ENCODE measurements around the gene AP2B1. TPM values are rescaled to one million over a fixed set of nuclear protein-coding genes. Genes with fewer than 3 reads are reported as not detected.

AP2B1 gene
- total RNA-seq, 2 experiments from 2014 or later = 166 to 184 TPM

GRCh38 chr17:35614810-35615209, 27.7 kb downstream of the AP2B1 start:
- Mint-ChIP-seq H3K4me1 (no peaks in the 10 kb centered on the region), H3K27me3 (no peaks in the 10 kb centered on the region), H3K36me3 (peaks cover 34% of the 10 kb centered on the region), H3K27ac (no peak overlapping the region), H3K9me3 (ENCODE audit: low read depth) (no peaks in the 10 kb centered on the region), H3K4me3 (no peak overlapping the region)
- no peak for ATAC-seq
- CTCF ChIA-PET = interaction anchor here (0.6 to 4.5 kb wide), 6 partner anchors 28 to 198 kb away, joined by 3 to 55 read pairs (median 4); partner anchors contain the start of gene RASL10B
- DNase-seq = no peak

- Mint-ChIP-seq H3K4me1 (no peaks in the 10 kb centered on the region), H3K4me3 (no peak overlapping the region), H3K27ac (no peak overlapping the region), H3K9me3 (ENCODE audit: low read depth) (no peaks in the 10 kb centered on the region), H3K36me3 (peaks cover 29% of the 10 kb centered on the region), H3K27me3 (no peaks in the 10 kb centered on the region)
- CTCF ChIA-PET = interaction anchor here (0.7 kb wide), 1 partner anchor 304 kb away, joined by 3 read pairs; no protein-coding TSS in a partner anchor
- no peak for DNase-seq
- no peak for ATAC-seq
Measured at GRCh38 chr17:35616536-35616935, 29.4 kb downstream of the AP2B1 start.

DNA sequence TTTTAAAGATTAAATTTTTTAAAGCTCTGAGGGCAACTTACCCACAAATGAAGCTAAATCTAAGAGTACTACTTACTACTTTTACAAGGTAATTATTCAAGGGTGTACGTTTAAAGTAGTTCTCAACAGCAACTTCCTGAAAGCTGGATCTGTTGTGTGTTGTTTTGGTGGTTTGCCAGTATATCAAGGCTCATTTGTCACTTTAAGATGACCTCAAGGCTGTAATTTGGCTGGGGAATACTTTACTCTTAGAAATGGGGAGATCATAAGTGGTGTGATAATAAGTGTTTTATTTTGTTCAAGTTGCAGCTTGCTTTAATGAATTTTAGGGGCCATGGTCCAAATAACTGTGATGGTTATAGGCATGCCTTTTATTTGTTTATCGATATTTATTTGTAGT, 30.4 kb downstream of the AP2B1 start:
- no peaks in the 10 kb centered on the region for H3K9me3 Mint-ChIP-seq (ENCODE audit: low read depth)
- no peaks in the 10 kb centered on the region for H3K27me3 Mint-ChIP-seq
- H3K4me3 Mint-ChIP-seq = no peak overlapping the region
- H3K27ac Mint-ChIP-seq = no peak overlapping the region
- peaks cover 29% of the 10 kb centered on the region for H3K36me3 Mint-ChIP-seq
- DNase-seq (no peak), ATAC-seq (no peak)
- CTCF ChIA-PET = interaction anchor here (0.6 to 1.0 kb wide), 3 partner anchors 147 to 196 kb away, joined by 3 to 4 read pairs (median 3); no protein-coding TSS in a partner anchor
- H3K4me1 Mint-ChIP-seq = no peaks in the 10 kb centered on the region

DNA sequence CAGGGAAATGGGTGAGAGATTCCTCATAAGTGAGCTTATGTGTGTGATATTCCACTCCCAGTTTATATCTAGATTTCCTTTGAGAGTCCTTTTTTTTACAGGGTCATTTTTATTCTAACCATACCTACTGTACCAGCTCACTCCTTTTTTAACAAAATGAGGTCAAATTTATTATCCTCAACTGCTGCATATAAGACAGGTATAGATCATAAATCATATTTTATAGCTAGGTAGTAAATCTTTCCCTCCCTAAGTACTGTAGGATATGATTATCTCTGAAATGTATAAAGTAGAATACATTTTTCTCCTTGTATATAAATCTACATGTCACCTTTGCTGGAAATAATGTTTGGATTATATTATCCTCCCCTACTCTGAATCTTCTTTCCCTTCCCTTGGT, 31.5 kb downstream of the AP2B1 start:
- H3K4me1 Mint-ChIP-seq = peaks cover under 1% of the 10 kb centered on the region
- no peaks in the 10 kb centered on the region for H3K9me3 Mint-ChIP-seq (ENCODE audit: low read depth)
- no peak overlapping the region for H3K27ac Mint-ChIP-seq
- ATAC-seq (no peak), DNase-seq (no peak)
- H3K27me3 Mint-ChIP-seq = no peaks in the 10 kb centered on the region
- peaks cover 25% of the 10 kb centered on the region for H3K36me3 Mint-ChIP-seq
- CTCF ChIA-PET = interaction anchor here (0.6 to 1.8 kb wide), 3 partner anchors 129 to 236 kb away, joined by 3 to 7 read pairs (median 3); no protein-coding TSS in a partner anchor
- no peak overlapping the region for H3K4me3 Mint-ChIP-seq

- H3K27ac Mint-ChIP-seq = no peak overlapping the region
- H3K36me3 Mint-ChIP-seq = peaks cover 27% of the 10 kb centered on the region
- CTCF ChIA-PET = interaction anchor here (2.0 kb wide), 1 partner anchor 8 kb away, joined by 7 read pairs; no protein-coding TSS in a partner anchor
- no peaks in the 10 kb centered on the region for H3K27me3 Mint-ChIP-seq
- H3K9me3 Mint-ChIP-seq (ENCODE audit: low read depth) = no peaks in the 10 kb centered on the region
- no peak for DNase-seq
- no peak overlapping the region for H3K4me3 Mint-ChIP-seq
- ATAC-seq = no peak
- peaks cover 2% of the 10 kb centered on the region for H3K4me1 Mint-ChIP-seq
Measured at GRCh38 chr17:35621768-35622167, 34.6 kb downstream of the AP2B1 start.

GRCh38 chr17:35627417-35627816, 40.3 kb downstream of the AP2B1 start:
- CTCF ChIA-PET = interaction anchor here (1.5 kb wide), 1 partner anchor 14 kb away, joined by 4 read pairs; no protein-coding TSS in a partner anchor
- H3K27me3 Mint-ChIP-seq = no peaks in the 10 kb centered on the region
- DNase-seq = no peak
- H3K4me3 Mint-ChIP-seq = no peak overlapping the region
- ATAC-seq = no peak
- no peaks in the 10 kb centered on the region for H3K9me3 Mint-ChIP-seq (ENCODE audit: low read depth)
- H3K36me3 Mint-ChIP-seq = peaks cover 46% of the 10 kb centered on the region
- H3K4me1 Mint-ChIP-seq = peaks cover 3% of the 10 kb centered on the region
- no peak overlapping the region for H3K27ac Mint-ChIP-seq

GRCh38 chr17:35630530-35631148, 43.5 kb downstream of the AP2B1 start:
- Mint-ChIP-seq H3K27ac (no peak overlapping the region), H3K4me3 (no peak overlapping the region), H3K4me1 (peaks cover 2% of the 10 kb centered on the region), H3K36me3 (peaks cover 36% of the 10 kb centered on the region), H3K9me3 (ENCODE audit: low read depth) (no peaks in the 10 kb centered on the region), H3K27me3 (no peaks in the 10 kb centered on the region)
- no peak for ATAC-seq
- CTCF ChIA-PET = no interaction called here
- DNase-seq = no peak

- H3K27ac Mint-ChIP-seq = no peak overlapping the region
- ATAC-seq = no peak
- no peaks in the 10 kb centered on the region for H3K4me1 Mint-ChIP-seq
- no peaks in the 10 kb centered on the region for H3K9me3 Mint-ChIP-seq (ENCODE audit: low read depth)
- no peak for DNase-seq
- peaks cover 45% of the 10 kb centered on the region for H3K36me3 Mint-ChIP-seq
- CTCF ChIA-PET = no interaction called here
- no peaks in the 10 kb centered on the region for H3K27me3 Mint-ChIP-seq
- no peak overlapping the region for H3K4me3 Mint-ChIP-seq
Measured at GRCh38 chr17:35641032-35641431, 53.9 kb downstream of the AP2B1 start.

DNA sequence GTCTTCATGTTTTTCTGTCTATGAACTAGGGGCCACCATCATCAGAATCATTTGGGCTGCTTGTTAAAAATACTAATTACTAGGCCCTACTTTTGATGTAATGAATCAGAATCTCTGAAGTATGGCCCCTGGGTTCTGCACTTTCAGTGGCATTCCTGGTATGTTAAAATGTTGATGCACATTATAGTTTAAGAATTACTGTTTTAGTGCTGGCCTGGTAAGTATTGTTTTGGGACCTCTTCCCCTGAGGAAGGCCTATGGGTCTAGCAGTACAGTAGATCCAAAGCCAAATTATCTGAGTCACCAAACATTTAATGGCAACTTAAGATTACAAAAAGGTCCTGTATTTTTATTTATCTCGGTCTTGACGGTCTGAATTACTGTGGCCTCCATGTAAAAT, 58.8 kb downstream of the AP2B1 start:
- no peak for ATAC-seq
- Mint-ChIP-seq H3K9me3 (ENCODE audit: low read depth) (no peaks in the 10 kb centered on the region), H3K27me3 (no peaks in the 10 kb centered on the region), H3K4me1 (no peaks in the 10 kb centered on the region), H3K36me3 (peaks cover 37% of the 10 kb centered on the region), H3K27ac (no peak overlapping the region), H3K4me3 (no peak overlapping the region)
- CTCF ChIA-PET = no interaction called here
- no peak for DNase-seq

GRCh38 chr17:35651467-35651866, 64.3 kb downstream of the AP2B1 start:
- Mint-ChIP-seq H3K36me3 (peaks cover 38% of the 10 kb centered on the region), H3K4me1 (no peaks in the 10 kb centered on the region), H3K27ac (no peak overlapping the region), H3K4me3 (no peak overlapping the region), H3K27me3 (no peaks in the 10 kb centered on the region), H3K9me3 (ENCODE audit: low read depth) (no peaks in the 10 kb centered on the region)
- CTCF ChIA-PET = interaction anchor here (2.0 kb wide), 1 partner anchor 96 kb away, joined by 5 read pairs; no protein-coding TSS in a partner anchor
- DNase-seq = no peak
- no peak for ATAC-seq

- DNase-seq (no peak), ATAC-seq (no peak)
- Mint-ChIP-seq H3K4me1 (no peaks in the 10 kb centered on the region), H3K9me3 (ENCODE audit: low read depth) (no peaks in the 10 kb centered on the region), H3K27ac (no peak overlapping the region), H3K27me3 (no peaks in the 10 kb centered on the region), H3K36me3 (peaks cover 45% of the 10 kb centered on the region), H3K4me3 (no peak overlapping the region)
- CTCF ChIA-PET = interaction anchor here (1.0 to 1.9 kb wide), 2 partner anchors 94 to 110 kb away, joined by 3 to 4 read pairs; no protein-coding TSS in a partner anchor
Measured at GRCh38 chr17:35653619-35654361, 66.7 kb downstream of the AP2B1 start.

DNA sequence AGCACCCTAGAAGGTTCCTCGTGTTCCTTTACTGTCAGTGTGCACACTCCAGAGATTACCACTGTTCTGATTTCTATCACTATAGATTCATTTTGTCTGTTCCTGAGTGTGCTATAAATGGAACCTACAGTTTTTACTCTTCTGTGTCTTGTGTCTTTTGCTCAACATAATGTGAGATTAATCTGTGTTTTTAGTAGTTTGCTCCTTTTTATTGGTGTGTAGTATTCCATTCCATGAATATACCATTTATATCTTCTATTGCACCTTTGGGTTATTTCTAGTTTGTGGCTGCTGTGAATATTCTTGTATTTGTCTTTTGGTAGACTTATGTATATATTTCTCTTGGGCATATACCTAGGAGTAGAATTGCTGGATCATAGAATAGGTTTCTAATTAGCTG, 68.2 kb downstream of the AP2B1 start:
- DNase-seq (no peak), ATAC-seq (no peak)
- H3K27ac Mint-ChIP-seq = no peak overlapping the region
- CTCF ChIA-PET = no interaction called here
- no peaks in the 10 kb centered on the region for H3K4me1 Mint-ChIP-seq
- H3K27me3 Mint-ChIP-seq = no peaks in the 10 kb centered on the region
- H3K9me3 Mint-ChIP-seq (ENCODE audit: low read depth) = no peaks in the 10 kb centered on the region
- peaks cover 51% of the 10 kb centered on the region for H3K36me3 Mint-ChIP-seq
- no peak overlapping the region for H3K4me3 Mint-ChIP-seq

GRCh38 chr17:35660902-35661301, 73.8 kb downstream of the AP2B1 start:
- DNase-seq (no peak), ATAC-seq (no peak)
- no peaks in the 10 kb centered on the region for H3K27me3 Mint-ChIP-seq
- peaks cover 34% of the 10 kb centered on the region for H3K36me3 Mint-ChIP-seq
- H3K9me3 Mint-ChIP-seq (ENCODE audit: low read depth) = no peaks in the 10 kb centered on the region
- CTCF ChIA-PET = no interaction called here
- H3K27ac Mint-ChIP-seq = no peak overlapping the region
- H3K4me3 Mint-ChIP-seq = no peak overlapping the region
- no peaks in the 10 kb centered on the region for H3K4me1 Mint-ChIP-seq

- Mint-ChIP-seq H3K4me1 (no peaks in the 10 kb centered on the region), H3K36me3 (peaks cover 21% of the 10 kb centered on the region), H3K27ac (no peak overlapping the region), H3K4me3 (no peak overlapping the region), H3K9me3 (ENCODE audit: low read depth) (no peaks in the 10 kb centered on the region), H3K27me3 (no peaks in the 10 kb centered on the region)
- CTCF ChIA-PET = interaction anchor here (1.4 kb wide), 1 partner anchor 51 kb away, joined by 4 read pairs; no protein-coding TSS in a partner anchor
- ATAC-seq = no peak
- DNase-seq = no peak
Measured at GRCh38 chr17:35664685-35665084, 77.6 kb downstream of the AP2B1 start.

Measured in activated CD8-positive, alpha-beta memory T cell treated with anti-CD3 and anti-CD28 coated beads, Interleukin-2, amount 10 ng/mL, durations not matched to agents 7 days and 5 days (primary cell).